ENCODE measurements around the gene ZNF778.

The ZNF778 gene

DNA sequence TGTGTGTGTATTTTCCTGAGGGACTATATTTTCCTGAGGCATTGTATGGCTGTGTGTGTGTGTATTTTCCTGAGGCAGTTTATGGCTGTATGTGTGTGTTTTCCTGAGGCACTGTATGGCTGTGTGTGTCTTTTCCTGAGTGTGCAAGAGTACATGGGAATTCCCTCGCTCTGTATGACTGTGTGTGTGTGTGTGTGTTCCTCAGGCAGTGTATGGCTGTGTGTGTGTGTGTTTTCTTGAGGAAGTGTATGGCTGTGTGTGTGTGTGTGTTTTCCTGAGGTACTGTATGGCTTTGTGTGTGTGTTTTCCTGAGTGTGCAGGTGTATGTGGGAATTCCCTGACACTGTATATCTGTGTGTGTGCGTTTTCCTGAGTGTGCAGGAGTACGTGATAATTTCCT is 4.1 kb downstream of the ZNF778 start:
- TF ChIP-seq FOXP2 (optimal IDR thresholded peaks at IDR 0.05; ENCODE audit: borderline replicate concordance, extremely low read depth, extremely low read length, insufficient read depth) (no peak), POLR2AphosphoS5 (IDR thresholded peaks at IDR 0.05; ENCODE audit: low read depth, low read length) (no peak), SIN3A (IDR thresholded peaks at IDR 0.05; ENCODE audit: borderline replicate concordance, insufficient read depth, low read length) (no peak), TAF1 (IDR thresholded peaks at IDR 0.05; ENCODE audit: borderline replicate concordance, insufficient read depth, low read length) (no peak)
- TF ChIP-seq, protein P1, sequence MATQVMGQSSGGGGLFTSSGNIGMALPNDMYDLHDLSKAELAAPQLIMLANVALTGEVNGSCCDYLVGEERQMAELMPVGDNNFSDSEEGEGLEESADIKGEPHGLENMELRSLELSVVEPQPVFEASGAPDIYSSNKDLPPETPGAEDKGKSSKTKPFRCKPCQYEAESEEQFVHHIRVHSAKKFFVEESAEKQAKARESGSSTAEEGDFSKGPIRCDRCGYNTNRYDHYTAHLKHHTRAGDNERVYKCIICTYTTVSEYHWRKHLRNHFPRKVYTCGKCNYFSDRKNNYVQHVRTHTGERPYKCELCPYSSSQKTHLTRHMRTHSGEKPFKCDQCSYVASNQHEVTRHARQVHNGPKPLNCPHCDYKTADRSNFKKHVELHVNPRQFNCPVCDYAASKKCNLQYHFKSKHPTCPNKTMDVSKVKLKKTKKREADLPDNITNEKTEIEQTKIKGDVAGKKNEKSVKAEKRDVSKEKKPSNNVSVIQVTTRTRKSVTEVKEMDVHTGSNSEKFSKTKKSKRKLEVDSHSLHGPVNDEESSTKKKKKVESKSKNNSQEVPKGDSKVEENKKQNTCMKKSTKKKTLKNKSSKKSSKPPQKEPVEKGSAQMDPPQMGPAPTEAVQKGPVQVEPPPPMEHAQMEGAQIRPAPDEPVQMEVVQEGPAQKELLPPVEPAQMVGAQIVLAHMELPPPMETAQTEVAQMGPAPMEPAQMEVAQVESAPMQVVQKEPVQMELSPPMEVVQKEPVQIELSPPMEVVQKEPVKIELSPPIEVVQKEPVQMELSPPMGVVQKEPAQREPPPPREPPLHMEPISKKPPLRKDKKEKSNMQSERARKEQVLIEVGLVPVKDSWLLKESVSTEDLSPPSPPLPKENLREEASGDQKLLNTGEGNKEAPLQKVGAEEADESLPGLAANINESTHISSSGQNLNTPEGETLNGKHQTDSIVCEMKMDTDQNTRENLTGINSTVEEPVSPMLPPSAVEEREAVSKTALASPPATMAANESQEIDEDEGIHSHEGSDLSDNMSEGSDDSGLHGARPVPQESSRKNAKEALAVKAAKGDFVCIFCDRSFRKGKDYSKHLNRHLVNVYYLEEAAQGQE (IDR thresholded peaks at IDR 0.05; ENCODE audit: insufficient read depth in 1 of 2, low read depth in 2 of 2, low read length in 2 of 2): no peak

DNA sequence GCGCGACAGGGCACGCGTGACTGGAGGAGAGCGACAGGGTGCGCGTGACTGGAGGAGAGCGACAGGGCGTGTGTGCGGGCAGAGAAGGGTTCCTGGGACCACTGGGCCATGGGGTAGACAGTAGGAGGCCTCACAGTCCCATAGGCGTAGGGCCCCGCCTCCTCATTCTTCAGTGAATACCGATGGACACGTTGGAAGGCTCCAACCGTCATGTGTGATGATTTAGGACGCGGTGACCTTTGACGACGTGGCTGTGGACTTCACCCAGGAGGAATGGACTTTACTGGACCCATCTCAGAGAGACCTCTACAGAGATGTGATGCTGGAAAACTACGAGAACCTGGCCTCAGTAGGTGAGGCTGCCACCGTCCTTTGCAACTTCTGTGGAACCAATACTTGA is 5.4 kb downstream of the ZNF778 start:
- no peak for TF ChIP-seq TAF1 (IDR thresholded peaks at IDR 0.05; ENCODE audit: borderline replicate concordance, insufficient read depth, low read length)
- TF ChIP-seq POLR2AphosphoS5 (IDR thresholded peaks at IDR 0.05; ENCODE audit: low read depth, low read length): no peak
- TF ChIP-seq, protein P1 (IDR thresholded peaks at IDR 0.05; ENCODE audit: insufficient read depth in 1 of 2, low read depth in 2 of 2, low read length in 2 of 2): no peak
- TF ChIP-seq SIN3A (IDR thresholded peaks at IDR 0.05; ENCODE audit: borderline replicate concordance, insufficient read depth, low read length): no peak
- TF ChIP-seq FOXP2 (optimal IDR thresholded peaks at IDR 0.05; ENCODE audit: borderline replicate concordance, extremely low read depth, extremely low read length, insufficient read depth): no peak

DNA sequence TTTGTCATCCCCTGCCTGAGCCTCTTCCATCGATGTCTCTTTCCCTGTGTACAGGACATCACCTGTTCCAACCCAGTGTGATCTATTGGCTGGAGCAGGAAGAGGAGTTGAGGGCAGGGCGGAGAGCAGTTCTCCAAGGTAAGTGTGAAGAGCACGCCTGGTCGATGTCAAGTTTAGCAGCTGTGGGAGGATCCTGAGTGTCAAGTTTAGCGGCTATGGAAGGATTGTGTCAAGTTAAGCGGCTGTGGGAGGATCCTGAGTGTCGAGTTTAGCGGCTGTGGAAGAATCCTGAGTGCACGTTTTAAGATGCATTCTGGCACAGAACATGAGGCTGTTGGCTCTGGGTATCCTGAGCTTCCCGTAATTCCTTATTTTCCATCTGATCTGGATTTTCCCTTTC is 7.2 kb downstream of the ZNF778 start:
- TF ChIP-seq FOXP2 (optimal IDR thresholded peaks at IDR 0.05; ENCODE audit: borderline replicate concordance, extremely low read depth, extremely low read length, insufficient read depth): no peak
- no peak for TF ChIP-seq TAF1 (IDR thresholded peaks at IDR 0.05; ENCODE audit: borderline replicate concordance, insufficient read depth, low read length)
- TF ChIP-seq, protein P1 (IDR thresholded peaks at IDR 0.05; ENCODE audit: insufficient read depth in 1 of 2, low read depth in 2 of 2, low read length in 2 of 2): no peak
- no peak for TF ChIP-seq SIN3A (IDR thresholded peaks at IDR 0.05; ENCODE audit: borderline replicate concordance, insufficient read depth, low read length)
- TF ChIP-seq POLR2AphosphoS5 (IDR thresholded peaks at IDR 0.05; ENCODE audit: low read depth, low read length): no peak

DNA sequence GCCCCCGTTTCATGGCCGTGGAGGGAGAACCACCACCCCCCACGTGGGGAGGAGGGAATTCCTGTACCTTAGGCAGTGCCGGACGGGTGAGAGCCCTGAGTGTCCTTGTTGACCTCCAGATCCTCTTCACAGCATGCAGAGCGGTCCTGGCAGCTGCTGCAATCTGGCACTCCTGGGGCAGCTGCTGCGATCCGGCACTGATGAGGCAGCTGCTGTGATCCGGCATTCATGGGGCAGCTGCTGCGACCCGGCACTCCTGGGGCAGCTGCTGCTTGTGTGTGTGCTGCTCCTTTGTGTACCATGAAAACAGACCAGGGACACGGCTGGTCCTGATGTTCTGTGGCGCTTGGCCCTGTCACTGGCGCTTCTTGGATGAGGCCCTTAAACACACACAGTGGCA is 12.8 kb downstream of the ZNF778 start:
- no peak for TF ChIP-seq SIN3A (IDR thresholded peaks at IDR 0.05; ENCODE audit: borderline replicate concordance, insufficient read depth, low read length)
- TF ChIP-seq POLR2AphosphoS5 (IDR thresholded peaks at IDR 0.05; ENCODE audit: low read depth, low read length): no peak
- TF ChIP-seq TAF1 (IDR thresholded peaks at IDR 0.05; ENCODE audit: borderline replicate concordance, insufficient read depth, low read length): no peak
- TF ChIP-seq, protein P1 (IDR thresholded peaks at IDR 0.05; ENCODE audit: insufficient read depth in 1 of 2, low read depth in 2 of 2, low read length in 2 of 2): no peak
- TF ChIP-seq FOXP2 (optimal IDR thresholded peaks at IDR 0.05; ENCODE audit: borderline replicate concordance, extremely low read depth, extremely low read length, insufficient read depth): no peak

DNA sequence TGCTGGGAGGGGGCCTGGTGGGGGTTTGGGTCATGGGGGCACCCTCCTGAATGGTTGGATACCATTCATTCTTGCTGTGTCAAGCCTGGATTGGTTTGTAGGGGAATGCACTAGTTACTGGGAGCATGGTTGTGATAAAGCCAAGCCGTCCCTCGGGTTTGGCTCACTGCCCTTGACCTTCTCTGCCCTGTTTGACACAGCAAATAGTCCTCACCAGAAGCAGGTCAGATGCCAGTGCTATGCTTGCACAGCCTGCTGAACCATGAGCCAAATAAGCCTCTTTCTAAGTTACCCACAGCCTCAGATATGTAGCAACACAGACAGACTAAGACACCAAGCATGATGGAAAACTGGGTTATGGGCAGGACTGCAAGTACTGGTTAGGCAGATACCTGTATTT is 14.6 kb downstream of the ZNF778 start:
- TF ChIP-seq, protein P1 (IDR thresholded peaks at IDR 0.05; ENCODE audit: insufficient read depth in 1 of 2, low read depth in 2 of 2, low read length in 2 of 2): no peak
- TF ChIP-seq FOXP2 (optimal IDR thresholded peaks at IDR 0.05; ENCODE audit: borderline replicate concordance, extremely low read depth, extremely low read length, insufficient read depth) (no peak), POLR2AphosphoS5 (IDR thresholded peaks at IDR 0.05; ENCODE audit: low read depth, low read length) (no peak), TAF1 (IDR thresholded peaks at IDR 0.05; ENCODE audit: borderline replicate concordance, insufficient read depth, low read length) (no peak), SIN3A (IDR thresholded peaks at IDR 0.05; ENCODE audit: borderline replicate concordance, insufficient read depth, low read length) (no peak)
